K562 (cell line): Measurements from ENCODE around the gene GHR. TPM values are rescaled to one million over a fixed set of nuclear protein-coding genes. Genes with fewer than 3 reads are reported as not detected.

Experiments
- ATAC-seq: fragments of 200-7000 bp; cut with Tn5 transposase; 3 replicates; pipeline ENCODE4 v1.9.1; 2020; ENCODE audit warnings: moderate library complexity
- BruUV-seq: library from RNA; stranded (reverse); fragments of 400-500 nt; replicated peaks from 2 replicates; lab custom pipeline; 2021; lab: Mats Ljungman, UMichigan
- CTCF ChIA-PET: fragments of 300-600 bp; formaldehyde crosslinking; extraction: SDS; loops from one replicate; lab custom pipeline; 2021; ENCODE audit warnings: low intra/inter-chr PET ratio; lab: Yijun Ruan, JAX
- POLR2A ChIA-PET: fragments of 300-600, 350-650 bp; sonication (Branson Sonifier 250); formaldehyde crosslinking; extraction: SDS; loops from one replicate; lab custom pipeline; 2021; ENCODE audit warnings: antibody characterized with exemption, inconsistent platforms; lab: Yijun Ruan, JAX
- DNase-seq, 4 experiments: peaks; one replicate each; pipeline versions ENCODE4 v3.0.0 to v3.0.0-alpha.2; 2011 to 2018; ENCODE audit warnings: low spot score in 3 of 4, mixed read lengths in 3 of 4; ENCODE audit errors: extremely low read depth in 1 of 4
- FAIRE-seq: peaks from 2 replicates; lab custom pipeline; 2011; peaks lifted over from hg19 to GRCh38; lab: Jason Lieb, UNC
- H2AFZ ChIP-seq: 2 replicates; pipeline ENCODE4 v1.6.0; 2011; ENCODE audit warnings: low read depth, low read length, control low read depth, inconsistent platforms
- H3K27ac ChIP-seq: fragments of 200-600 bp; 3 replicates; pipeline ENCODE4 v1.8.0; 2011; ENCODE audit warnings: low read depth, mild to moderate bottlenecking, control low read depth, inconsistent platforms, low read length, moderate library complexity, mixed read lengths; ENCODE audit errors: extremely low read depth
- H3K27me3 ChIP-seq, 2 experiments: fragments of 300-600 bp in 1 of 2; 2 replicates in 1 of 2; 3 replicates in 1 of 2; pipeline versions ENCODE4 v1.6.0 to v1.8.0; 2011; ENCODE audit warnings: inconsistent platforms in 2 of 2, low read length in 2 of 2, mild to moderate bottlenecking in 1 of 2, mixed read lengths in 1 of 2, moderate library complexity in 1 of 2; ENCODE audit not compliant: control insufficient read depth in 2 of 2, insufficient read depth in 2 of 2
- H3K36me3 ChIP-seq: fragments of 300-600 bp; 3 replicates; pipeline ENCODE4 v1.8.0; 2011; ENCODE audit warnings: mild to moderate bottlenecking, low read length, inconsistent platforms; ENCODE audit not compliant: control insufficient read depth, insufficient read depth
- H3K4me1 ChIP-seq, 2 experiments: fragments of 200-600 bp in 1 of 2; replicated peaks in 1 of 2; 2 replicates in 1 of 2; 3 replicates in 1 of 2; pipeline versions ENCODE4 v1.5.1 to v1.8.0; 2011; ENCODE audit warnings: inconsistent platforms in 2 of 2, low read length in 2 of 2, mild to moderate bottlenecking in 1 of 2, mixed read lengths in 1 of 2, moderate library complexity in 1 of 2; ENCODE audit not compliant: control insufficient read depth in 2 of 2, insufficient read depth in 2 of 2
- H3K4me2 ChIP-seq: 2 replicates; pipeline ENCODE4 v1.6.1; 2011; ENCODE audit warnings: low read length, control low read depth, inconsistent platforms, mixed read lengths; ENCODE audit not compliant: insufficient read depth
- H3K4me3 ChIP-seq: fragments of 200-600 bp; sonication (generic), shearing (Covaris generic); 2 replicates; pipeline ENCODE4 v1.5.1; 2016; ENCODE audit warnings: control low read depth, inconsistent platforms
- H3K79me2 ChIP-seq: fragments of 200-600 bp; 3 replicates; pipeline ENCODE4 v1.8.0; 2011; ENCODE audit warnings: low read length, inconsistent platforms; ENCODE audit not compliant: control insufficient read depth, insufficient read depth
- H3K9ac ChIP-seq, 2 experiments: 2 replicates each; pipeline versions ENCODE4 v1.6.0 to v1.6.1; 2011; ENCODE audit warnings: low read depth in 2 of 2, low read length in 2 of 2, control low read depth in 1 of 2, inconsistent platforms in 1 of 2, mild to moderate bottlenecking in 1 of 2, mixed read lengths in 1 of 2; ENCODE audit not compliant: insufficient read depth in 1 of 2
- H3K9me1 ChIP-seq: one replicate; pipeline ENCODE4 v1.6.0; 2011; ENCODE audit warnings: inconsistent platforms, mild to moderate bottlenecking, low read length, moderate library complexity; ENCODE audit not compliant: control insufficient read depth, insufficient read depth
- H3K9me3 ChIP-seq: replicated peaks from 2 replicates; pipeline ENCODE4 v1.5.1; 2011; ENCODE audit warnings: low read depth, low read length, inconsistent platforms; ENCODE audit not compliant: control insufficient read depth, insufficient read depth
- H4K20me1 ChIP-seq: replicated peaks from 2 replicates; pipeline ENCODE4 v1.6.1; 2011; ENCODE audit warnings: low read length, inconsistent platforms, mixed read lengths; ENCODE audit not compliant: control insufficient read depth, insufficient read depth
- BRCA1 ChIP-seq, 2 experiments: fragments of 450-650 bp in 1 of 2; sonication (generic) in 1 of 2; formaldehyde crosslinking in 1 of 2; IDR thresholded peaks; 2 replicates each; pipeline versions ENCODE4 v1.5.0 to v1.6.1; 2017 to 2020; ENCODE audit warnings: mild to moderate bottlenecking in 1 of 2, missing genetic modification reagents in 1 of 2
- IRF2 ChIP-seq: sonication (generic); formaldehyde crosslinking; IDR thresholded peaks from 2 replicates; pipeline ENCODE4 v1.8.1; 2022; ENCODE audit warnings: mild to moderate bottlenecking, missing genetic modification reagents
- KLF16 ChIP-seq: IDR thresholded peaks from 2 replicates; pipeline ENCODE4 v1.6.1; 2016; ENCODE audit warnings: antibody characterized with exemption
- MAZ ChIP-seq, 2 experiments: fragments of 450-650 bp in 1 of 2; sonication (generic) in 1 of 2; formaldehyde crosslinking; IDR thresholded peaks in 1 of 2; conservative IDR thresholded peaks in 1 of 2; 2 replicates each; pipeline versions ENCODE4 v1.4.0 to v1.5.0; 2020; ENCODE audit warnings: mild to moderate bottlenecking in 1 of 2, missing genetic modification reagents in 1 of 2
- MCM3 ChIP-seq: fragments of 450-650 bp; IDR thresholded peaks from 2 replicates; pipeline ENCODE4 v1.6.1; 2016
- MED1 ChIP-seq: sonication (generic); formaldehyde crosslinking; IDR thresholded peaks from 2 replicates; pipeline ENCODE4 v1.8.1; 2023; ENCODE audit warnings: missing genetic modification reagents, borderline replicate concordance
- NCOA4 ChIP-seq: fragments of 450-650 bp; IDR thresholded peaks from 2 replicates; pipeline ENCODE4 v1.6.1; 2018; ENCODE audit warnings: mild to moderate bottlenecking; ENCODE audit not compliant: partially characterized antibody
- SAP30 ChIP-seq: fragments of 200-600 bp; sonication (generic); IDR thresholded peaks from 2 replicates; pipeline ENCODE4 v1.6.1; 2012; ENCODE audit warnings: borderline replicate concordance, low read depth, mild to moderate bottlenecking, moderate library complexity, low read length, control low read depth, inconsistent platforms; ENCODE audit not compliant: insufficient read depth, poor library complexity, severe bottlenecking
- TEAD2 ChIP-seq: fragments of 450-650 bp; IDR thresholded peaks from 2 replicates; pipeline ENCODE4 v1.6.1; 2016; ENCODE audit warnings: missing genetic modification characterization, control low read depth, missing compliant biosample characterization
- U2AF2 ChIP-seq: fragments of 200-400 bp; formaldehyde crosslinking; optimal IDR thresholded peaks from 2 replicates; pipeline ENCODE3; 2017; ENCODE audit warnings: low read depth, mild to moderate bottlenecking, low read length
- ZC3H8 ChIP-seq: fragments of 450-650 bp; IDR thresholded peaks from 2 replicates; pipeline ENCODE4 v1.6.1; 2017
- WGBS: fragments of 100-300 bp; shearing (Covaris generic); methylation state at CpG from one replicate; pipeline ENCODE4 v1.1.6; 2016; ENCODE audit warnings: low coverage, mixed read lengths; ENCODE audit not compliant: insufficient coverage; ENCODE audit errors: missing lambda C conversion rate; 5-methylcytosine and 5-hydroxymethylcytosine counted together
- in situ Hi-C: fragments of 300-500 bp; cut with MboI; formaldehyde crosslinking; loops from 4 replicates; pipeline ENCODE4 v1.15.0; 2018; ENCODE audit warnings: inconsistent platforms, mixed read lengths
- intact Hi-C: fragments of 100-400 bp; cut with micrococcal nuclease; formaldehyde crosslinking; loops from 2 replicates; pipeline ENCODE4 v1.14.2; 2022
- polyA plus RNA-seq, 8 experiments: library from polyadenylated mRNA; depleted of rRNA in 4 of 8; stranded (reverse) in 5 of 8; unstranded in 3 of 8; fragments of >200 nt; fragmentation: Nextera tagmentation in 2 of 8; fragmentation: Illumina TruSeq in 1 of 8; extraction: Ambion mirVana in 2 of 8; extraction: Trizol in 1 of 8; gene quantifications; 2 replicates each; pipeline versions ENCODE4 v1.2.1 to v1.2.3, GENCODE V29; 2011 to 2014; ENCODE audit warnings: inconsistent platforms in 1 of 8, missing spikeins in 1 of 8
- total RNA-seq, 7 experiments: library from RNA; depleted of rRNA in 6 of 7; stranded (reverse); fragments of >200 nt in 6 of 7; fragmentation: Illumina TruSeq in 2 of 7; extraction: Trizol in 2 of 7; gene quantifications; 2 replicates each; pipeline versions ENCODE4 v1.2.1 to v1.2.3, GENCODE V29; 2011 to 2021; ENCODE audit warnings: low replicate concordance in 1 of 7

GHR gene
- total and polyA plus RNA-seq, 9 of the 15 experiments (the other 6 are each of a cell fraction or from before 2014, with no cell fraction given) = 0.01 to 0.13 (median 0.07) TPM; not detected in 5

DNA sequence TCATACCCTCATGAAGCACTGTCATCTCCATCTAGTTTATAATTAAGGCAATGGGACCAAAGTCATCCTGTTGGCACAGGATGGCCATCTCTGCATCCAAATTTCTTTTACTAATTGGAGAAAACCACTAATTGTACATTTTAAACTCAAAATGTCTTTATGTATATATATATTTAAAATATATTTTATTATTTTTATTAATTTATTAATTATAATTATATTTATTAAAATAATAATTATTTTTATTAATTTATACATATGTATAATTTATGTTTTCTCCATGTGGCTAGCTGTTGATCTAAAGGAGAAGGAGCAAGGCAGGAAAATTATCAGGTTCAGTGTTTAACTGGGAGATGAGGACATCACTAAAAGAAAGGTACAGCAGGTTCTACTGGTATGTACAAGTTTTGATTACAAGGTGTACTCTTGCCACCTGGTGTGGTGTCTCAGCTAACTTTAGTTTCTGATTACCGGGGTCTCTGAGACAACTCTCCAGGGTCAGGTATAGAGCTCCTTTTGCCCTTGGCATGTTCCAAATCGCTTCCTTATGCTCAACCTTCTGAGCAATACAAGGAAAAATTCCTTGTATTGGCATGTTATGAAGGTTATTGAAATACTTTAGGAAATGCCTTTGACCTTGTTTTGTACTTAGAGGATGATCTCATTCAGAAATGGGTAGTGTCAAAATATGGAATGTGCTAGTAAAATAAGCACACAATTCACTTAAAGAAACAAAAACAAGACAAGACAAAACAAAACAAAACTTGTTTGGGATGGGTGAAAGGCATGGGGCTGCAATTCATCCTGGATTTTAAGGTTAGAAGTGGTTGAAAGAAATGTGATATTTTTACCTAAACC is 79.6 kb downstream of the GHR start:
- no TSS peak for BruUV-seq
- no peaks in the 10 kb centered on the region for H3K9me3 ChIP-seq
- ChIA-PET CTCF (no interaction called here), POLR2A (no interaction called here)
- no peaks in the 10 kb centered on the region for H3K4me1 ChIP-seq
- H4K20me1 ChIP-seq = no peaks in the 10 kb centered on the region
- no peak for FAIRE-seq
- DNase-seq = no peak
- no peaks in the 10 kb centered on the region for H3K9me1 ChIP-seq
- ATAC-seq = no peak
- WGBS = 0% methylated on average over 2 of the region's 2 CpGs
- TF ChIP-seq MAZ (CRISPR knock-in tag; conservative IDR thresholded peaks at IDR 0.05 in 1 of 2, IDR thresholded peaks at IDR 0.05 in 1 of 2) = no peak
- no peak for TF ChIP-seq SAP30
- TF ChIP-seq MED1 = no peak
- TF ChIP-seq NCOA4 = no peak
- no peak for TF ChIP-seq ZC3H8
- TF ChIP-seq IRF2 (CRISPR knock-in tag) = no peak
- no peak for TF ChIP-seq TEAD2 (tag)
- TF ChIP-seq U2AF2 = no peak
- no peak for TF ChIP-seq MCM3
- TF ChIP-seq KLF16 = no peak
- TF ChIP-seq BRCA1 (IDR thresholded peaks at IDR 0.05) = no peak
- TF ChIP-seq BRCA1 (CRISPR knock-in tag; IDR thresholded peaks at IDR 0.05) = no peak
- H3K27me3 ChIP-seq = no peaks in the 10 kb centered on the region
- H3K27ac ChIP-seq = no peak overlapping the region
- no peak overlapping the region for H3K4me3 ChIP-seq
- intact Hi-C loops (no loop called here), in situ Hi-C loops (no loop called here)
- H2AFZ ChIP-seq = no peak overlapping the region
- no peak overlapping the region for H3K9ac ChIP-seq
- no peaks in the 10 kb centered on the region for H3K79me2 ChIP-seq
- no peaks in the 10 kb centered on the region for H3K36me3 ChIP-seq
- no peak overlapping the region for H3K4me2 ChIP-seq
